ENCODE data around the gene ZNF385D. TPM values are rescaled to one million over a fixed set of nuclear protein-coding genes. Genes with fewer than 3 reads are reported as not detected.

The ZNF385D gene
- polyA plus RNA-seq, 1 donor (not counting 4 experiments of a cell fraction or from before 2014, with no cell fraction given) = 0.46 TPM

DNA sequence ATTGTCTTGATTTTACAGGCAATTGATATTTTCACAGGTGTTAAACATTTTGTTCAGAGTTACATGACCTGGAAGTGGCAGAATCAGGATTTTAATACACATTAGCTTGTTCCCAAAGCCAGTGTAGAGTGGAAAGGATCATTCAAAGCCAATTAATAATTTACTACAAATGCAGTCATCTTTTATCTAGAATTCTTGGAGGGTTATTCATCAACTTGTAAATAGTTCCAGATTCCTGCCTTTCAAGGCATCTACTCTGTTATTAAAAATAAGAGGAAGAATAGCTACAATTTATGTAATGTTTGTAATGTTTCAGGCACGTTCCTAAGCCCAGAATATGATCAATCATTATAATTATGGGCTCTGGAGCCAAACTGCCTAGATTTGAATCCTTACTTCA, 358.5 kb downstream of the ZNF385D start:
- Histone ChIP-seq H3K4me1 (ENCODE audit: control insufficient read depth, extremely low read depth, insufficient read depth, low read length) (no peaks in the 10 kb centered on the region), H4K20me1 (ENCODE audit: control insufficient read depth, extremely low read depth, insufficient read depth, low read length) (no peaks in the 10 kb centered on the region), H3K9me1 (ENCODE audit: control insufficient read depth, extremely low read depth, insufficient read depth, low read length) (no peaks in the 10 kb centered on the region), H3K4me2 (ENCODE audit: control insufficient read depth, extremely low read depth, insufficient read depth, low read depth, low read length) (no peak overlapping the region), H3K4me3 (ENCODE audit: control insufficient read depth in 2 of 3, extremely low read depth in 1 of 3, insufficient read depth in 2 of 3, low read depth in 1 of 3, low read length in 3 of 3) (no peak overlapping the region), H3K27ac (ENCODE audit: control insufficient read depth, insufficient read depth, low read length) (no peak overlapping the region), H3K9me3 (ENCODE audit: control insufficient read depth, low read depth, low read length) (no peaks in the 10 kb centered on the region), H3K9ac (ENCODE audit: control insufficient read depth, extremely low read depth, insufficient read depth, low read length) (no peak overlapping the region), H3K36me3 (ENCODE audit: control insufficient read depth in 2 of 2, extremely low read depth in 1 of 2, insufficient read depth in 2 of 2, low read length in 2 of 2) (no peaks in the 10 kb centered on the region), H2AFZ (ENCODE audit: control insufficient read depth, low read length) (no peak overlapping the region), H3K27me3 (ENCODE audit: control insufficient read depth, extremely low read depth, insufficient read depth, low read length) (no peaks in the 10 kb centered on the region), H3K79me2 (ENCODE audit: control insufficient read depth, insufficient read depth, low read length) (no peaks in the 10 kb centered on the region)
- TF ChIP-seq CTCF (optimal IDR thresholded peaks at IDR 0.05 in 1 of 3, IDR thresholded peaks at IDR 0.05 in 1 of 3, conservative IDR thresholded peaks at IDR 0.05 in 1 of 3; ENCODE audit: extremely low read depth in 1 of 3, insufficient read depth in 2 of 3, low read length in 3 of 3) = no peak
- no peak for TF ChIP-seq EZH2 (IDR thresholded peaks at IDR 0.05; ENCODE audit: low read length)
- DNase-seq (ENCODE audit: low read depth, low spot score) = no peak
- dilution Hi-C loops (cut with MboI; ENCODE audit: extremely low pct_ligation_motif_present, low sequenced_read_pairs) = no loop called here
- no peak for FAIRE-seq

DNA sequence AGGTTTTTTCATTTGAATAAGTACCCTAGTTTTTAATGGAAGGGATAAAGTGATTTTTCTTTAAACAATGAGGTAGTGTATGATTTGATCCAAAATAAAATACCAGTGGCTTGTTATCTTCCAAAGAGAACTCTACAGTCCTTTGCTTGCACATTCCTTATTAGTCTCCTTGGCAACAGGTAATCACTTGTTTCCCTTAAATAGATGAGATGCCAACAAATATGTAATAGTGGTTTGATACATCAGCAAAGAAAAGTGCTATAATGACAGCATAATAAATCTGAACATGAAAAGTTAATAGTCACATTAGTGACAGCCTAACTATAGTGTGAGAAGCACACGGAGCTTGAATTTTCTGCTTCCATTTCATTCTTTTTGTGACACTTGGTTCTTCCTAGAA, 360.2 kb downstream of the ZNF385D start:
- H3K27me3 ChIP-seq (ENCODE audit: control insufficient read depth, extremely low read depth, insufficient read depth, low read length) = no peaks in the 10 kb centered on the region
- FAIRE-seq (no peak), DNase-seq (ENCODE audit: low read depth, low spot score) (no peak)
- H3K9me1 ChIP-seq (ENCODE audit: control insufficient read depth, extremely low read depth, insufficient read depth, low read length) = no peaks in the 10 kb centered on the region
- no peaks in the 10 kb centered on the region for H3K9me3 ChIP-seq (ENCODE audit: control insufficient read depth, low read depth, low read length)
- H2AFZ ChIP-seq (ENCODE audit: control insufficient read depth, low read length) = no peak overlapping the region
- no peaks in the 10 kb centered on the region for H3K79me2 ChIP-seq (ENCODE audit: control insufficient read depth, insufficient read depth, low read length)
- H3K4me1 ChIP-seq (ENCODE audit: control insufficient read depth, extremely low read depth, insufficient read depth, low read length) = no peaks in the 10 kb centered on the region
- H4K20me1 ChIP-seq (ENCODE audit: control insufficient read depth, extremely low read depth, insufficient read depth, low read length) = no peaks in the 10 kb centered on the region
- H3K27ac ChIP-seq (ENCODE audit: control insufficient read depth, insufficient read depth, low read length) = no peak overlapping the region
- no peaks in the 10 kb centered on the region for H3K36me3 ChIP-seq (ENCODE audit: control insufficient read depth in 2 of 2, extremely low read depth in 1 of 2, insufficient read depth in 2 of 2, low read length in 2 of 2)
- no peak overlapping the region for H3K9ac ChIP-seq (ENCODE audit: control insufficient read depth, extremely low read depth, insufficient read depth, low read length)
- TF ChIP-seq EZH2 (IDR thresholded peaks at IDR 0.05; ENCODE audit: low read length) (no peak), CTCF (optimal IDR thresholded peaks at IDR 0.05 in 1 of 3, IDR thresholded peaks at IDR 0.05 in 1 of 3, conservative IDR thresholded peaks at IDR 0.05 in 1 of 3; ENCODE audit: extremely low read depth in 1 of 3, insufficient read depth in 2 of 3, low read length in 3 of 3) (no peak)
- H3K4me2 ChIP-seq (ENCODE audit: control insufficient read depth, extremely low read depth, insufficient read depth, low read depth, low read length) = no peak overlapping the region
- dilution Hi-C loops (cut with MboI; ENCODE audit: extremely low pct_ligation_motif_present, low sequenced_read_pairs) = no loop called here
- H3K4me3 ChIP-seq (ENCODE audit: control insufficient read depth in 2 of 3, extremely low read depth in 1 of 3, insufficient read depth in 2 of 3, low read depth in 1 of 3, low read length in 3 of 3) = no peak overlapping the region

Measured in keratinocyte (primary cell).